HG02840 (cell line): Measurements from ENCODE around the gene PXN.

Experiments used
- ATAC-seq: cut with Tn5 transposase; IDR thresholded peaks from one replicate; pipeline ENCODE4 v1.9.1; 2021; ENCODE audit warnings: mild to moderate bottlenecking, moderate library complexity, moderate number of reproducible peaks; ENCODE audit not compliant: unreplicated experiment, low FRiP score

PXN gene

GRCh38 chr12:120265473-120266179 is at the start of gene PXN:
TSS of gene PXN (minus strand) at chr12:120265730. CDS start at chr12:120265629, 101 bp downstream.
- ATAC-seq: peak; percentile 69

- no peak for ATAC-seq
Measured at GRCh38 chr12:120314220-120314619, 48.7 kb upstream of the PXN start.

- peak; percentile 88 for ATAC-seq
Measured at GRCh38 chr12:120301962-120302815, 36.7 kb upstream of the PXN start, which contains the start of gene SIRT4. TSS of gene SIRT4 (plus strand) at chr12:120302321. CDS start at chr12:120303562, 1,241 bp downstream.

DNA sequence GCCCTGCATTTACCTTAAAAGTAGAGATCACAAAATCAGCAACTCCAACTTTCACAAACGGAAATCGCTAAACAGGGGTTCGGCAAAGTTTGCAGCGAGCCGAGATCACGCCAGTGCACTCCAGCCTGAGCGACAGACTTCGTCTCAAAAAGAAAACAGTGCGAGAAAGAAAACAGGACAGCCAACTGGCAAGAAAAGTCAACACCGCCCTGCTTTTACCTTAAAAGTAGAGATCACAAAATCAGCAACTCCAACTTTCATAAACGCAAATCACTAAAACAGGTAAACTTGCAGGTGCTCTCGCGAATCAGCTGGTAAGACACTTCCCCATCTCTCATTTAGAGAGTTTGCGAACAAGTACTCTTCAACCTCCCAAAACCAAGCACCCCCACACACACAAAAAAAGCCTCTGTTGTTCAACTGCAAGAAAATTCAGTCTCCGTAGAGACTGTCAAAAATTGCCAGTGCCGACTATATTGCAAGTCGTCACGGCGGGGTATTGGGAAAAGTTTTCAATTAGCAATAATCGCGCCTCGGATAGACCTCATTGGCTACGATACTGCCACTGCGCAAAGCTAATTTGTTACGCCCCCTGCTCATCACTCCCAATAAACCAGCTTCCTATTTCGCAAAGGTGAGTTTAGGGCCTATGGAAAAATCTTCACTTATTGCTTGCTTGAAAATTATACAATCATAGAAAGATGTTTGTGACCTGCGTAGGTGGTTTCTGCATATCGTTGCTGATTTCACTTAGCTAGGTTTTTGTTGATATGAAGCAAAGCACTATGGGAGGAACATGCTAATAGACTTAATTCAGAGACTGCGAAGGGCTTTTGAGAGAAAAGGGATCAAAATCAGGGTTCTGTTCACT is 27.4 kb upstream of the PXN start, which contains the start of gene RNU4-1:
Gene RNU4-1, minus strand, starts transcription at position 577 of the 871 bp plus-strand sequence.
- ATAC-seq: peak; percentile 38

- peak; percentile 15 for ATAC-seq
Measured at GRCh38 chr12:120292411-120292660, 26.8 kb upstream of the PXN start.

DNA sequence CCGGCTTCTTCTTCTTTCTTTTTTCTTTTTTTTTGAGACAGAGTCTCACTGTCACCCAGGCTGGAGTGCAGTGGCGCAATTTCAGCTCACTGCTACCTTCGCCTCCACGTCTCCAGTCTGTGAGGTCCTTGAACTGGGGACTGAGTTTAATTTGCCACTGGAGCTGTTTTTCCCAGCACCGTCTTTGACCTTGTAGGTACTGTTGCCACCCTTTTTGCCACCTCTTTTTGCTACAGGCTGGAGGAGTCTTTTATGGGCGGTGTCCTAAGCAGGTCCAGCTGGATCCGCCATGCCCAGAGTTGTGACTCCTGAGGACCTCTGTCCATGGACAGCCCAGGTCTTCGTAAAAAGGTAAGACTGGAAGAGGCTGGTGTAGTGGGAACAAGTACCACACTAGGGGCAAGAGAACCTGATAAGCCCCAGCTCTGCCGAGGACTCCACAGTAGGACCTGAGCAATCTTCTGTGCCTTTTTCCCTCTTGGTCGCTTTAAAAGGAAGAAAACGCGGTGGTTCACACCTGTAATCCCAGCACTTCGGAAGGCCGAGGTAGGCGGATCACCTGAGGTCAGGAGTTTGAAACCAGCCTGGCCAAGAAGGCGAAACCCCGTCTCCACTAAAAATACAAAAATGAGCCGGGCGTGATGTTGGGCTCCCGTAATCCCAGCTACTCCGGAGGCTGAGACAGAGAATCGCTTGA is 25.2 kb upstream of the PXN start:
- no peak for ATAC-seq

DNA sequence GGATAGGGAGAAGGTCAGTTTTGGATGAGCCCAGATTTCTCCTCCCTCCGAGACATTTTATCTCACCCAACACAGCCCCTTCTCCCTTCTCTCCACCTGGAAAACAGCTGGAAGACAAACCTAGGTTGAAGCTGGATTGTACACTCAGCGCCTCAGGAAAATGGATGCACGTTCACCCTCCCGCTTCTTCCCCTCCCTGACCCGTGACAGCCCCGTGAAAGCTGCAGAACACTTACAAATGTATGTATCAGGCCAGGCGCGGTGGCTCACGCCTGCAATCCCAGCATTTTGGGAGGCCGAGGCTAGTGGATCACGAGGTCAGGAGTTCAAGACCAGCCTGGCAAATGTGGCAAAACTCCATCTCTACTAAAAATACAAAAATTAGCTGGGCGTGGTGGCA is 22.0 kb upstream of the PXN start:
- no peak for ATAC-seq

- ATAC-seq: no peak
Measured at GRCh38 chr12:120286768-120287490, 21.4 kb upstream of the PXN start.

DNA sequence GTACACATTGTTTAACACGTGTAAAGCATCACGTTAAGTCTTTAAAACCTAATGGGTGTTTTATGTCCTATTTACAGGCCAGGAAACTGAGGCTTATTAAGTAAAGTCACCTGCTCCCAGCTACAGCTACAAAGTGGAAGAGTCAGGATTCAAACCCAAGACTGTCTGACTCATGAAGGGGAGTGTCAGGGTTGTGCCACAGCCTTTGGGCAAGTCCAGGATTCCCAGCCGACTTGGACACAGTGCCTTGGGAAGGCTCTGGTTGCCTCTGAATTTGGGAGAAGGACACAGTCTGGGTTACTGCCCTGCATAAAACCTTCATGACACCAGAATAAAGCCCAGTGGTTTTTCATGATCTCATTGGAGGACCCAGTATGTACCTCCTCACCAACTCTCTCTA is 18.9 kb upstream of the PXN start:
- ATAC-seq: no peak

- ATAC-seq: no peak
Measured at GRCh38 chr12:120283318-120283717, 17.8 kb upstream of the PXN start.

DNA sequence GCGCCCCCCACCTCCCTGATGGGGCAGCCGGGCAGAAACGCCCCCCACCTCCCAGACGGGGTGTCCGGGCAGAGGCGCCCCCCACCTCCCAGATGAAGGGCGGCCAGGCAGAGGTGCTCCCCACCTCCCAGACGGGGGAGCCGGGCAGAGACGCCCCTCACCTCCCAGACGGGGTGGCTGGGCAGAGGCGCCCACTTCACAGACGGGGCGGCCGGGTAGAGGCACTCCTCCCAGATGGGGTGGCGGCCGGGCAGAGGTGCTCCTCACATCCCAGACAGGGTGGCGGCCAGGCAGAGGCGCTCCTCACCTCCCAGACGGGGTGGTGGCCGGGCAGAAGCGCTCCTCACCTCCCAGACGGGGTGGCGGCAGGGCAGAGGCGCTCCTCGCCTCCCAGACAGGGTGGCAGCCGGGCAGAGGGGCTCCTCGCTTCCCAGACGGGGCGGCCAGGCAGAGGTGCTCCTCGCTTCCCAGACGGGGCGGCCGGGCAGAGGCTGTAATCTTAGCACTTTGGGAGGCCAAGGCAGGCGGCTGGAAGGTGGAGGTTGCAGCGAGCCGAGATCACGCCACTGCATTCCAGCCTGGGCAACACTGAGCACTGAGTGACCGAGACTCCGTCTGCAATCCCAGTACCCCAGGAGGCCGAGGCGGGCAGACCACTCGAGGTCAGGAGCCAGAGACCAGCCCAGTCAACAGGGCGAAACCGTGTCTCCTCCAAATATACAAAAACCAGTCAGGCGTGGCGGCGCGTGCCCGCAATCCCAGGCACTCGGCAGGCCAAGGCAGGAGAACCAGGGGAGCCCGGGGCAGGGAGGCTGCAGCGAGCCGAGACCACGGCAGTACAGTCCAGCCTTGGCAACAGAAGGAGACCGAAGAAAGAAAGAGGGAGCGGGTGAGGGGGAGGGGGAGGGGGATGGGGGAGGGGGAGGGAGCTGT is 12.9 kb upstream of the PXN start:
- ATAC-seq: no peak

DNA sequence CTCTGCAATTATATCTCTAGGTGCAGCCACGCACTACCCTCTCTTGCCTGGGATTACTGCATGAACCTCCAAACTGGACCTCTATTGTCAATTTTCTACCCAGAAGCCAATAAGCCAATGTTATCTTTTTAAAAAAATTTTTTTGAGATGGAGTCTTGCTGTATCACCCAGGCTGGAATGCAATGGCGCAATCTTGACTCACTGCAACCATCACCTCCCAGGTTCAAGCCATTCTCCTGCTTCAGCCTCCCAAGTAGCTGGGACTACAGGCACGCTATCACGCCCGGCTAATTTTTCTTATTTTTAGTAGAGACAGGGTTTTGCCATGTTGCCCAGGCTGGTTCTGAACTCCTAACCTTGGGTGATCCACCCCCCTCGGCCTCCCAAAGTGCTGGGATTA is 11.2 kb upstream of the PXN start:
- no peak for ATAC-seq

GRCh38 chr12:120267736-120268135 is 2.2 kb upstream of the PXN start:
- ATAC-seq: no peak

- no peak for ATAC-seq
Measured at GRCh38 chr12:120266180-120266870, 795 bp upstream of the PXN start.

- peak; percentile 33 for ATAC-seq
Measured at GRCh38 chr12:120264904-120265472, 542 bp downstream of the PXN start.

GRCh38 chr12:120264086-120264903 is 1.2 kb downstream of the PXN start:
- ATAC-seq: no peak

DNA sequence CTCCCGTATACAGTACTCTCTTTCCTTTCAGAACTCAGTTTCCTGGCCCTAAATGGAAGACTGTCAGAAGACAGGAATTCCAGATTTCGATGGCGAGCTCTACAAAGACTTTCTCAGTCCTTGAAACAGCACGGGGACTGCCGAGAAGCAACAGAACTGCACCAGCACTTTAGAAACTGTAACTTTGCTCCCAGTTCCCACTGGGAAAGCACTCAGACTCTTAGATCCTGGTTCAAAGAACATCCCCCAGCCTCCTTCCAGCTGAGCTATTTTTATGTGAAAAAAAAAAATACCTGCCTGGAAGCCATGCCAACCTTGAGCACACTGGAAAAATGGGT is 1.8 kb downstream of the PXN start:
- ATAC-seq: no peak
